K562 (cell line): ENCODE measurements around the gene PITRM1. TPM values are rescaled to one million over a fixed set of nuclear protein-coding genes. Genes with fewer than 3 reads are reported as not detected.

Experiments
- ATAC-seq: fragments of 200-7000 bp; cut with Tn5 transposase; 3 replicates; pipeline ENCODE4 v1.9.1; 2020; ENCODE audit warnings: moderate library complexity
- BruUV-seq: library from RNA; stranded (reverse); fragments of 400-500 nt; replicated peaks from 2 replicates; lab custom pipeline; 2021; lab: Mats Ljungman, UMichigan
- CTCF ChIA-PET: fragments of 300-600 bp; formaldehyde crosslinking; extraction: SDS; loops from one replicate; lab custom pipeline; 2021; ENCODE audit warnings: low intra/inter-chr PET ratio; lab: Yijun Ruan, JAX
- POLR2A ChIA-PET: fragments of 300-600, 350-650 bp; sonication (Branson Sonifier 250); formaldehyde crosslinking; extraction: SDS; loops from one replicate; lab custom pipeline; 2021; ENCODE audit warnings: antibody characterized with exemption, inconsistent platforms; lab: Yijun Ruan, JAX
- DNase-seq, 4 experiments: peaks; one replicate each; pipeline versions ENCODE4 v3.0.0 to v3.0.0-alpha.2; 2011 to 2018; ENCODE audit warnings: low spot score in 3 of 4, mixed read lengths in 3 of 4; ENCODE audit errors: extremely low read depth in 1 of 4
- FAIRE-seq: peaks from 2 replicates; lab custom pipeline; 2011; peaks lifted over from hg19 to GRCh38; lab: Jason Lieb, UNC
- H2AFZ ChIP-seq: 2 replicates; pipeline ENCODE4 v1.6.0; 2011; ENCODE audit warnings: low read depth, low read length, control low read depth, inconsistent platforms
- H3K27ac ChIP-seq: fragments of 200-600 bp; 3 replicates; pipeline ENCODE4 v1.8.0; 2011; ENCODE audit warnings: low read depth, mild to moderate bottlenecking, control low read depth, inconsistent platforms, low read length, moderate library complexity, mixed read lengths; ENCODE audit errors: extremely low read depth
- H3K27me3 ChIP-seq, 2 experiments: fragments of 300-600 bp in 1 of 2; 2 replicates in 1 of 2; 3 replicates in 1 of 2; pipeline versions ENCODE4 v1.6.0 to v1.8.0; 2011; ENCODE audit warnings: inconsistent platforms in 2 of 2, low read length in 2 of 2, mild to moderate bottlenecking in 1 of 2, mixed read lengths in 1 of 2, moderate library complexity in 1 of 2; ENCODE audit not compliant: control insufficient read depth in 2 of 2, insufficient read depth in 2 of 2
- H3K36me3 ChIP-seq: fragments of 300-600 bp; 3 replicates; pipeline ENCODE4 v1.8.0; 2011; ENCODE audit warnings: mild to moderate bottlenecking, low read length, inconsistent platforms; ENCODE audit not compliant: control insufficient read depth, insufficient read depth
- H3K4me1 ChIP-seq, 2 experiments: fragments of 200-600 bp in 1 of 2; replicated peaks in 1 of 2; 2 replicates in 1 of 2; 3 replicates in 1 of 2; pipeline versions ENCODE4 v1.5.1 to v1.8.0; 2011; ENCODE audit warnings: inconsistent platforms in 2 of 2, low read length in 2 of 2, mild to moderate bottlenecking in 1 of 2, mixed read lengths in 1 of 2, moderate library complexity in 1 of 2; ENCODE audit not compliant: control insufficient read depth in 2 of 2, insufficient read depth in 2 of 2
- H3K4me2 ChIP-seq: 2 replicates; pipeline ENCODE4 v1.6.1; 2011; ENCODE audit warnings: low read length, control low read depth, inconsistent platforms, mixed read lengths; ENCODE audit not compliant: insufficient read depth
- H3K4me3 ChIP-seq: fragments of 200-600 bp; sonication (generic), shearing (Covaris generic); 2 replicates; pipeline ENCODE4 v1.5.1; 2016; ENCODE audit warnings: control low read depth, inconsistent platforms
- H3K79me2 ChIP-seq: fragments of 200-600 bp; 3 replicates; pipeline ENCODE4 v1.8.0; 2011; ENCODE audit warnings: low read length, inconsistent platforms; ENCODE audit not compliant: control insufficient read depth, insufficient read depth
- H3K9ac ChIP-seq, 2 experiments: 2 replicates each; pipeline versions ENCODE4 v1.6.0 to v1.6.1; 2011; ENCODE audit warnings: low read depth in 2 of 2, low read length in 2 of 2, control low read depth in 1 of 2, inconsistent platforms in 1 of 2, mild to moderate bottlenecking in 1 of 2, mixed read lengths in 1 of 2; ENCODE audit not compliant: insufficient read depth in 1 of 2
- H3K9me1 ChIP-seq: one replicate; pipeline ENCODE4 v1.6.0; 2011; ENCODE audit warnings: inconsistent platforms, mild to moderate bottlenecking, low read length, moderate library complexity; ENCODE audit not compliant: control insufficient read depth, insufficient read depth
- H3K9me3 ChIP-seq: replicated peaks from 2 replicates; pipeline ENCODE4 v1.5.1; 2011; ENCODE audit warnings: low read depth, low read length, inconsistent platforms; ENCODE audit not compliant: control insufficient read depth, insufficient read depth
- H4K20me1 ChIP-seq: replicated peaks from 2 replicates; pipeline ENCODE4 v1.6.1; 2011; ENCODE audit warnings: low read length, inconsistent platforms, mixed read lengths; ENCODE audit not compliant: control insufficient read depth, insufficient read depth
- AFF1 ChIP-seq, 2 experiments: fragments of 450-650 bp; IDR thresholded peaks; 2 replicates each; pipeline ENCODE4 v1.6.1; 2018; ENCODE audit warnings: mild to moderate bottlenecking in 2 of 2, low read depth in 1 of 2; ENCODE audit not compliant: partially characterized antibody in 2 of 2
- CHAMP1 ChIP-seq: fragments of 450-650 bp; IDR thresholded peaks from 2 replicates; pipeline ENCODE4 v1.6.1; 2016; ENCODE audit warnings: mild to moderate bottlenecking
- NR2F6 ChIP-seq: fragments of 450-650 bp; formaldehyde crosslinking; IDR thresholded peaks from 2 replicates; pipeline ENCODE4 v1.4.0; 2020; ENCODE audit warnings: mild to moderate bottlenecking
- NUFIP1 ChIP-seq: fragments of 450-650 bp; IDR thresholded peaks from 2 replicates; pipeline ENCODE4 v1.6.1; 2018; ENCODE audit not compliant: partially characterized antibody
- PKNOX1 ChIP-seq: fragments of 450-650 bp; IDR thresholded peaks from 2 replicates; pipeline ENCODE4 v1.6.1; 2016
- SMARCB1 ChIP-seq: IDR thresholded peaks from 2 replicates; pipeline ENCODE4 v1.6.1; 2011; ENCODE audit warnings: improper control_type of control experiment, low read depth; ENCODE audit not compliant: insufficient read length
- YY1 ChIP-seq, 3 experiments: IDR thresholded peaks; 2 replicates each; pipeline ENCODE4 v1.6.1; 2011; ENCODE audit warnings: low read length in 2 of 3, mild to moderate bottlenecking in 2 of 3, moderate library complexity in 2 of 3, borderline replicate concordance in 1 of 3, control low read depth in 1 of 3, low read depth in 1 of 3; ENCODE audit not compliant: insufficient read depth in 3 of 3, insufficient replicate concordance in 2 of 3, control insufficient read depth in 1 of 3, insufficient read length in 1 of 3; ENCODE audit errors: extremely low read depth in 1 of 3
- WGBS: fragments of 100-300 bp; shearing (Covaris generic); methylation state at CpG from one replicate; pipeline ENCODE4 v1.1.6; 2016; ENCODE audit warnings: low coverage, mixed read lengths; ENCODE audit not compliant: insufficient coverage; ENCODE audit errors: missing lambda C conversion rate; 5-methylcytosine and 5-hydroxymethylcytosine counted together
- in situ Hi-C: fragments of 300-500 bp; cut with MboI; formaldehyde crosslinking; loops from 4 replicates; pipeline ENCODE4 v1.15.0; 2018; ENCODE audit warnings: inconsistent platforms, mixed read lengths
- intact Hi-C: fragments of 100-400 bp; cut with micrococcal nuclease; formaldehyde crosslinking; loops from 2 replicates; pipeline ENCODE4 v1.14.2; 2022
- polyA plus RNA-seq, 8 experiments: library from polyadenylated mRNA; depleted of rRNA in 4 of 8; stranded (reverse) in 5 of 8; unstranded in 3 of 8; fragments of >200 nt; fragmentation: Nextera tagmentation in 2 of 8; fragmentation: Illumina TruSeq in 1 of 8; extraction: Ambion mirVana in 2 of 8; extraction: Trizol in 1 of 8; gene quantifications; 2 replicates each; pipeline versions ENCODE4 v1.2.1 to v1.2.3, GENCODE V29; 2011 to 2014; ENCODE audit warnings: inconsistent platforms in 1 of 8, missing spikeins in 1 of 8
- total RNA-seq, 7 experiments: library from RNA; depleted of rRNA in 6 of 7; stranded (reverse); fragments of >200 nt in 6 of 7; fragmentation: Illumina TruSeq in 2 of 7; extraction: Trizol in 2 of 7; gene quantifications; 2 replicates each; pipeline versions ENCODE4 v1.2.1 to v1.2.3, GENCODE V29; 2011 to 2021; ENCODE audit warnings: low replicate concordance in 1 of 7

Gene PITRM1
- total and polyA plus RNA-seq, 9 of the 15 experiments (the other 6 are each of a cell fraction or from before 2014, with no cell fraction given): 21.1 to 70.4 (median 39.7) TPM

GRCh38 chr10:3109633-3110032 lies 62.9 kb downstream of the PITRM1 start:
- Histone ChIP-seq H3K27me3 (no peaks in the 10 kb centered on the region), H3K4me3 (no peak overlapping the region), H4K20me1 (no peaks in the 10 kb centered on the region), H3K4me2 (no peak overlapping the region), H3K27ac (no peak overlapping the region), H2AFZ (no peak overlapping the region), H3K9ac (no peak overlapping the region), H3K9me1 (no peaks in the 10 kb centered on the region), H3K4me1 (no peaks in the 10 kb centered on the region), H3K36me3 (peaks cover 83% of the 10 kb centered on the region), H3K79me2 (no peaks in the 10 kb centered on the region)
- WGBS: 98% methylated on average over 8 of the region's 12 CpGs
- intact Hi-C loops: no loop called here
- FAIRE-seq (no peak), DNase-seq (no peak), ATAC-seq (no peak)
- no TSS peak for BruUV-seq
- in situ Hi-C loops: no loop called here
- ChIA-PET POLR2A (interaction anchor here (1.2 kb wide), 1 partner anchor 16 kb away, joined by 3 read pairs; no protein-coding TSS in a partner anchor), CTCF (no interaction called here)
- TF ChIP-seq AFF1 (IDR thresholded peaks at IDR 0.05; ENCODE audit: low read depth in 1 of 2, partially characterized antibody in 2 of 2) (no peak), SMARCB1 (no peak), CHAMP1 (no peak), PKNOX1 (no peak), YY1 (IDR thresholded peaks at IDR 0.05; ENCODE audit: borderline replicate concordance in 1 of 3, control insufficient read depth in 1 of 3, extremely low read depth in 1 of 3, insufficient read depth in 3 of 3, insufficient read length in 1 of 3, insufficient replicate concordance in 2 of 3, low read depth in 1 of 3, low read length in 2 of 3) (no peak), NUFIP1 (no peak), NR2F6 (CRISPR knock-in tag) (no peak)
- TF ChIP-seq, all 486 proteins: peak for 0
- H3K9me3 ChIP-seq: no peaks in the 10 kb centered on the region
